ENCODE results near the gene STON1.
"Not testable (repeated sequence)": the region's sequence is repeated elsewhere in the genome, so short reads cannot be mapped to it uniquely, and the experiment has no call there.

DNA sequence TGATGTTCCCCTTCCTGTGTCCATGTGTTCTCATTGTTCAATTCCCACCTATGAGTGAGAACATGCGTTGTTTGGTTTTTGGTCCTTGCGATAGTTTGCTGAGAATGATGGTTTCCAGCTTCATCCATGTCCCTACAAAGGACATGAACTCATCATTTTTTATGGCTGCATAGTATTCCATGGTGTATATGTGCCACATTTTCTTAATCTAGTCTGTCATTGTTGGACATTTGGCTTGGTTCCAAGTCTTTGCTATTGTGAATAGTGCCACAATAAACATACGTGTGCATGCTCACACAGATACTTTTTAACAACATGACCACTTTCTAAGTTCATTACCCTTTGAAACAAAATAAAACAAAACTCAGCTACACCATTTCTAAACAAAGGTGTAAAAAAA is 5.2 kb upstream of the STON1 start:
- TF ChIP-seq, protein P1, sequence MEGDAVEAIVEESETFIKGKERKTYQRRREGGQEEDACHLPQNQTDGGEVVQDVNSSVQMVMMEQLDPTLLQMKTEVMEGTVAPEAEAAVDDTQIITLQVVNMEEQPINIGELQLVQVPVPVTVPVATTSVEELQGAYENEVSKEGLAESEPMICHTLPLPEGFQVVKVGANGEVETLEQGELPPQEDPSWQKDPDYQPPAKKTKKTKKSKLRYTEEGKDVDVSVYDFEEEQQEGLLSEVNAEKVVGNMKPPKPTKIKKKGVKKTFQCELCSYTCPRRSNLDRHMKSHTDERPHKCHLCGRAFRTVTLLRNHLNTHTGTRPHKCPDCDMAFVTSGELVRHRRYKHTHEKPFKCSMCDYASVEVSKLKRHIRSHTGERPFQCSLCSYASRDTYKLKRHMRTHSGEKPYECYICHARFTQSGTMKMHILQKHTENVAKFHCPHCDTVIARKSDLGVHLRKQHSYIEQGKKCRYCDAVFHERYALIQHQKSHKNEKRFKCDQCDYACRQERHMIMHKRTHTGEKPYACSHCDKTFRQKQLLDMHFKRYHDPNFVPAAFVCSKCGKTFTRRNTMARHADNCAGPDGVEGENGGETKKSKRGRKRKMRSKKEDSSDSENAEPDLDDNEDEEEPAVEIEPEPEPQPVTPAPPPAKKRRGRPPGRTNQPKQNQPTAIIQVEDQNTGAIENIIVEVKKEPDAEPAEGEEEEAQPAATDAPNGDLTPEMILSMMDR (IDR thresholded peaks at IDR 0.05; ENCODE audit: low read depth, low read length, missing input control), result not testable (repeated sequence)
- TF ChIP-seq, protein P2, sequence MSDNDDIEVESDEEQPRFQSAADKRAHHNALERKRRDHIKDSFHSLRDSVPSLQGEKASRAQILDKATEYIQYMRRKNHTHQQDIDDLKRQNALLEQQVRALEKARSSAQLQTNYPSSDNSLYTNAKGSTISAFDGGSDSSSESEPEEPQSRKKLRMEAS (IDR thresholded peaks at IDR 0.05), result not testable (repeated sequence)
- not testable (repeated sequence) for TF ChIP-seq RAD21 (IDR thresholded peaks at IDR 0.05); GABPA (IDR thresholded peaks at IDR 0.05 in 1 of 2, conservative IDR thresholded peaks at IDR 0.05 in 1 of 2); TAF1 (conservative IDR thresholded peaks at IDR 0.05); RXRA (IDR thresholded peaks at IDR 0.05); JUND (IDR thresholded peaks at IDR 0.05)
- TF ChIP-seq, protein P3, sequence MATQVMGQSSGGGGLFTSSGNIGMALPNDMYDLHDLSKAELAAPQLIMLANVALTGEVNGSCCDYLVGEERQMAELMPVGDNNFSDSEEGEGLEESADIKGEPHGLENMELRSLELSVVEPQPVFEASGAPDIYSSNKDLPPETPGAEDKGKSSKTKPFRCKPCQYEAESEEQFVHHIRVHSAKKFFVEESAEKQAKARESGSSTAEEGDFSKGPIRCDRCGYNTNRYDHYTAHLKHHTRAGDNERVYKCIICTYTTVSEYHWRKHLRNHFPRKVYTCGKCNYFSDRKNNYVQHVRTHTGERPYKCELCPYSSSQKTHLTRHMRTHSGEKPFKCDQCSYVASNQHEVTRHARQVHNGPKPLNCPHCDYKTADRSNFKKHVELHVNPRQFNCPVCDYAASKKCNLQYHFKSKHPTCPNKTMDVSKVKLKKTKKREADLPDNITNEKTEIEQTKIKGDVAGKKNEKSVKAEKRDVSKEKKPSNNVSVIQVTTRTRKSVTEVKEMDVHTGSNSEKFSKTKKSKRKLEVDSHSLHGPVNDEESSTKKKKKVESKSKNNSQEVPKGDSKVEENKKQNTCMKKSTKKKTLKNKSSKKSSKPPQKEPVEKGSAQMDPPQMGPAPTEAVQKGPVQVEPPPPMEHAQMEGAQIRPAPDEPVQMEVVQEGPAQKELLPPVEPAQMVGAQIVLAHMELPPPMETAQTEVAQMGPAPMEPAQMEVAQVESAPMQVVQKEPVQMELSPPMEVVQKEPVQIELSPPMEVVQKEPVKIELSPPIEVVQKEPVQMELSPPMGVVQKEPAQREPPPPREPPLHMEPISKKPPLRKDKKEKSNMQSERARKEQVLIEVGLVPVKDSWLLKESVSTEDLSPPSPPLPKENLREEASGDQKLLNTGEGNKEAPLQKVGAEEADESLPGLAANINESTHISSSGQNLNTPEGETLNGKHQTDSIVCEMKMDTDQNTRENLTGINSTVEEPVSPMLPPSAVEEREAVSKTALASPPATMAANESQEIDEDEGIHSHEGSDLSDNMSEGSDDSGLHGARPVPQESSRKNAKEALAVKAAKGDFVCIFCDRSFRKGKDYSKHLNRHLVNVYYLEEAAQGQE (IDR thresholded peaks at IDR 0.05), result not testable (repeated sequence)
- TF ChIP-seq, protein P4, sequence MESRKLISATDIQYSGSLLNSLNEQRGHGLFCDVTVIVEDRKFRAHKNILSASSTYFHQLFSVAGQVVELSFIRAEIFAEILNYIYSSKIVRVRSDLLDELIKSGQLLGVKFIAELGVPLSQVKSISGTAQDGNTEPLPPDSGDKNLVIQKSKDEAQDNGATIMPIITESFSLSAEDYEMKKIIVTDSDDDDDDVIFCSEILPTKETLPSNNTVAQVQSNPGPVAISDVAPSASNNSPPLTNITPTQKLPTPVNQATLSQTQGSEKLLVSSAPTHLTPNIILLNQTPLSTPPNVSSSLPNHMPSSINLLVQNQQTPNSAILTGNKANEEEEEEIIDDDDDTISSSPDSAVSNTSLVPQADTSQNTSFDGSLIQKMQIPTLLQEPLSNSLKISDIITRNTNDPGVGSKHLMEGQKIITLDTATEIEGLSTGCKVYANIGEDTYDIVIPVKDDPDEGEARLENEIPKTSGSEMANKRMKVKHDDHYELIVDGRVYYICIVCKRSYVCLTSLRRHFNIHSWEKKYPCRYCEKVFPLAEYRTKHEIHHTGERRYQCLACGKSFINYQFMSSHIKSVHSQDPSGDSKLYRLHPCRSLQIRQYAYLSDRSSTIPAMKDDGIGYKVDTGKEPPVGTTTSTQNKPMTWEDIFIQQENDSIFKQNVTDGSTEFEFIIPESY (IDR thresholded peaks at IDR 0.05), result not testable (repeated sequence)
